C4-2B (cell line): ENCODE data around the gene BEGAIN.

Experiments used
- CTCF ChIP-seq: fragments of 450-650 bp; conservative IDR thresholded peaks from 2 replicates; pipeline ENCODE4 v1.5.1; 2017; ENCODE audit warnings: mild to moderate bottlenecking
- ZFX ChIP-seq: fragments of 450-650 bp; IDR thresholded peaks from 2 replicates; pipeline ENCODE4 v1.6.1; 2017

- no peak for TF ChIP-seq CTCF
- no peak for TF ChIP-seq ZFX
These were observed 48.7 kb downstream of the BEGAIN start for GRCh38 chr14:100538351-100539002.
